ENCODE measurements around the gene NR4A2.

DNA sequence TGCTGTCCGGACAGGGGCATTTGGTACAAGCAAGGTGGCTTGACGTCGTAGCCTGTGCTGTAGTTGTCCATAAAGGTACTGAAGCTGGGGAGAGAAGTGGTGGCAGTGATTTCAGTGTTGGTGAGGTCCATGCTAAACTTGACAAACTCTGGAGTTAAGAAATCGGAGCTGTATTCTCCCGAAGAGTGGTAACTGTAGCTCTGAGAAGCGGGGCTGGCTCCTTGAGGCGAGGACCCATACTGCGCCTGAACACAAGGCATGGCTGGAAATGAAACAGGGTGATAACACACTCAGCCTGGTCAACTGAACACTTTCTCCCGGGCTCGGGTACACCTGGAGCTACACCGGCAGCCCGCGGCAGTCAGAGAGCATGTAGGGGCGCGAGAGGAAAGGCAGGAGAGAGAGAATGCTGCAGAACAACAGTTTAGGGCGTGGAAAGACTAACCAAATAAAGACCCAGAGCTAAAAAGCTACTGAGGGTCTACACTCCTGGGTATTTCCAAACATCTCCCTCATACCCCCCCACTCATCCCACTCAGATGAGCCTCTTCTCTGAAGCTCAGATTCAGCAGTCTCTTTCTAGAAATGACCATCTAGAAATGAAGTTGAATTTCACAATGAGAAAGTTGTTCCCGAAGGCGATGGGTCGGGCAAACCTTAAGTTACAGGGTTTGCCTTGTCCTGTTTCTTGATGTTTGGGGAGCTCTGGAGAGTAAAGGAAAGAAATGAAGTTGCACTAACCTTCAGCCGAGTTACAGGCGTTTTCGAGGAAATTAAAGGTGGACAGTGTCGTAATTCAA, 2.4 kb downstream of the NR4A2 start:
- TF ChIP-seq CTCF (IDR thresholded peaks at IDR 0.05) (no peak), NFATC4 (CRISPR knock-in tag; IDR thresholded peaks at IDR 0.05) (no peak), ETV6 (CRISPR knock-in tag; IDR thresholded peaks at IDR 0.05) (no peak), STAT6 (CRISPR knock-in tag; conservative IDR thresholded peaks at IDR 0.05; ENCODE audit: low read depth) (no peak), PRDM15 (CRISPR knock-in tag; IDR thresholded peaks at IDR 0.05) (no peak), ZNF121 (CRISPR knock-in tag; IDR thresholded peaks at IDR 0.05) (no peak), ELF4 (CRISPR knock-in tag; IDR thresholded peaks at IDR 0.05; ENCODE audit: low read depth) (no peak), ZNF281 (CRISPR knock-in tag; IDR thresholded peaks at IDR 0.05) (no peak), E2F5 (CRISPR knock-in tag; IDR thresholded peaks at IDR 0.05) (no peak), JUN (CRISPR knock-in tag; IDR thresholded peaks at IDR 0.05) (no peak)
- TF ChIP-seq, protein P1, sequence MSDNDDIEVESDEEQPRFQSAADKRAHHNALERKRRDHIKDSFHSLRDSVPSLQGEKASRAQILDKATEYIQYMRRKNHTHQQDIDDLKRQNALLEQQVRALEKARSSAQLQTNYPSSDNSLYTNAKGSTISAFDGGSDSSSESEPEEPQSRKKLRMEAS (CRISPR knock-in tag; IDR thresholded peaks at IDR 0.05), result no peak
- TF ChIP-seq, protein P2, sequence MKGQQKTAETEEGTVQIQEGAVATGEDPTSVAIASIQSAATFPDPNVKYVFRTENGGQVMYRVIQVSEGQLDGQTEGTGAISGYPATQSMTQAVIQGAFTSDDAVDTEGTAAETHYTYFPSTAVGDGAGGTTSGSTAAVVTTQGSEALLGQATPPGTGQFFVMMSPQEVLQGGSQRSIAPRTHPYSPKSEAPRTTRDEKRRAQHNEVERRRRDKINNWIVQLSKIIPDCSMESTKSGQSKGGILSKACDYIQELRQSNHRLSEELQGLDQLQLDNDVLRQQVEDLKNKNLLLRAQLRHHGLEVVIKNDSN (CRISPR knock-in tag; IDR thresholded peaks at IDR 0.05), result no peak
